GM20431 (cell line): Measurements from ENCODE around the gene NEK7.

ENCODE experiments used
- in situ Hi-C: fragments of 300-500 bp; cut with MseI, MboI; formaldehyde crosslinking; loops from one replicate; pipeline ENCODE4 v1.15.0; 2020; ENCODE audit warnings: low sequenced_read_pairs; ENCODE audit not compliant: unreplicated experiment

Gene NEK7

GRCh38 chr1:198241553-198241952 is 84.8 kb downstream of the NEK7 start:
- in situ Hi-C loops, result no loop called here

- in situ Hi-C loops, result no loop called here
These were observed 88.0 kb downstream of the NEK7 start for GRCh38 chr1:198244772-198245171.

- in situ Hi-C loops, result no loop called here
These were observed 88.6 kb downstream of the NEK7 start for GRCh38 chr1:198245379-198245778.

GRCh38 chr1:198246337-198246736 is 89.5 kb downstream of the NEK7 start:
- in situ Hi-C loops, result no loop called here

DNA sequence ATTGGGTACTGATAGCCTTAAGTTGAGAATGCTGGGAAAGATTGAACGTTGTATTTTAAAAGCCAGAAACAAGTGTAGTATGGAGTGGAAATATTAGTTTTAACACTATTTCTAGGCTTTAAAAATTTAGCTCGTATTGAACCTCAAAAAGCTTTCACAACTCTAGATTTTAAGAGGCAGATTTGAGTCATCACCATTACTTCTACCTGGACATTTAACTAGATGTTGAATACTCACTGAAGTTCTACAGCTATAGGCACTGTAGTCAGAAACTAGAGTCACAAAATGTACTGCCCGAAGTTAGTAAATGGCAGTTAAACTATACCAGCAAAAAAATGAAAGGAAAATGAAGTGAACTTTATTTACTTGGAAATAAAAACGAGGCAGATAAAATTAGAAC is 96.5 kb downstream of the NEK7 start:
- in situ Hi-C loops, result no loop called here

- in situ Hi-C loops, result no loop called here
These were observed 96.9 kb downstream of the NEK7 start for GRCh38 chr1:198253668-198254067.

DNA sequence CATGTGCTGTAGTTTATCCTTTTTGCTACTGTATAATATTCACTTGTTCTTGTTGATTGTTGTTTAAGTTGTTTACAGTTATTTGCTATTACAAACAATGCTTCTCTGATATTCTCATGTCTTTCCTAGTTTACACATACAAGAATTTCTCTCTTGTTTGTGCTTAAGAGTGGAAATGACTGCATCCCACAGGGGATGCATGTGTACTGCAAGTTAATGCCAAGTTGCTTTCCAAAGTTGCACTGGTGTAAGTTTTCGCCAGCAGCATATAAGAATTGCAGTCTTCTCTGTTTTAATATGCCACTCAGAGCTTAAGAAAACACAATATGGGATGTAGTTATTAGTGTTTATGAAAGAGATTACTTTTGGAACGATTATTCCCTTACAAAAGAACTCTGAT is 97.7 kb downstream of the NEK7 start:
- in situ Hi-C loops, result no loop called here

DNA sequence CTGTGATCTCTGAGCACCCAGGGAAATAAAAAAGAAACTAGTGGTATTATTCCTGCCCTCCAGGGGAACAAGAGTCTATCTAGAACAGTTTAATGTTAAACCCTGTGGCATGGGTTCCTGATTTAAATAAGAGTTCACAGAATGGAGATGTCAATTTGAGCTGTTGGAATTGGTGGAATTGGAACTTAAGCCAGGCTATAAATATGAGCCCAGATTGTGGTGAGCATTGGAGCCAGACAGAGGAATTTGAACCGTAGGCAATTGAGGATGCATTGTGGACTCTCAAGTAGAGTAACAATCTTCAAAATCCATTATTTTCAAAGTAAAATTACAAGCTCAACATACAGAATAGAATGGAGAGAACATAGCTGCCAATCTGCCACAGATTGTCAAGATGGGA is 98.2 kb downstream of the NEK7 start:
- in situ Hi-C loops, result no loop called here

GRCh38 chr1:198255784-198256183 is 99.0 kb downstream of the NEK7 start:
- in situ Hi-C loops, result no loop called here

- in situ Hi-C loops, result no loop called here
These were observed 101.7 kb downstream of the NEK7 start for GRCh38 chr1:198258491-198258890.

DNA sequence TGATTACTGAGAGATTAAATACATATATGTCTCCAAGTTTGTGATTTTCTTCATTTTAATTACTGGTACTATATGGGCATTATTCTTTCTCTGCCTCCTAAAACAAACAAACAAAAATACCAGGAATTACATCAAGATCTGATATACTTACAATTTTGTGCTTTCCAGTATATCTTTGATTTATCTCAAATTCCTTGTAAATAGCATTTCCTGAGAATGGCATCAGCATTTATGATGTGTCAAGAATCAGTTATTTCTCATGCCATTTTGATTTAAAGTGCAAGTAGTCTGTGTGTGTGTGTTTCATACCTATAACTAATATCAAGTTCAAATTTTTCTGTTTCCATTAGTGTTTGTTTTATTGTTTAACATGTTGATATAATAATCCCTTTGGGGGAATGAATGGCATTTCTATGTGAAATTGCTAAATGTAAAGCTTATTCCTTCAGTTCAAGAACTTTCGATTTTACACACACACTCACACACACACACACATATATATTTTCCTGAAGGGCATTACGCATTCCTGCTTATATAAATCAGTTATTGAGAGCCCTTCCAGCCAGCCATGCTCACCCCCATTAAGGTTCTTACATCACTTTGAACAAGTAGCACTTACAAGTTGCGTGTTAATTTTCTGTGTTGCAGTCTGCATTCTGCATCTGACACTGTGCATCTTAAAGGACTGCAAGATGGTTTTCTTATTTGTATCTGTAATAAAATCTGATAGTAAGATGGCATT is 102.7 kb downstream of the NEK7 start:
- in situ Hi-C loops, result no loop called here

DNA sequence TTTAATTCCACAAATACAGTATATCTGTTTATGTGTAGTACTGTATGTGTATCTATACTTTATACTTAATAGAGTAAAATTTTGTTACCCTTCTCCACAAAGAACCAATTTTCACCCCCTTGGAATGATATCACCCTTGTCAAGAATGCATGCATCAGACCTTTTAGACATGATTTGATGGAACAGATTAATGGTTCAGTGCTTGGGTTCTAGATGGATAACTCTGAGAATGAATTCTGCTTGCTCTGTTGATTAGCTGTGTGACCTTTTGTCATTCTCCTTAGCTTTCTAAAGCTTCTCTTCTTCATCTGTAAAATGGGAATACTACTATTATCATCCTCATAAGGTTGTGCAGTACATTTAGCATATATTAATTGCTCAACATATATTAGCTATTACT is 105.1 kb downstream of the NEK7 start:
- in situ Hi-C loops, result no loop called here

DNA sequence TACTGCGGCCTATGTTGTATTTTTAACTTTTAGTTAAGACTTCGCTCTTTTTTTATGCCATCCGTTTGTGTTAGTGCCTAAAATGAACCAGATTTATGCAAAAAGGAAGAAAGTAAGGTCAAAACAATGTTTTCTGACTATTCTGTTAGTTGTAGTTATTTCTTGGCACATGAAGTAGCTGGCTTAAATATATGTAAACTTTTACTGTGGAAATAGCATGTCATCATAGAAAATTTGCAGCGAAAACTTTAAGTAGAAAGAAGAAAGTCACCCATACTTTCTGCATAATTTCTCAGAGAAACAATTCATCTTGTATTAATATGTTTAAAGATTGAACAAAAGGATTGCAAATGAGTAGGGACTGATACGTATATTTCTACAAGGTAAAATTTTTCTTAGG is 106.4 kb downstream of the NEK7 start:
- in situ Hi-C loops, result no loop called here

GRCh38 chr1:198264282-198264681 is 107.5 kb downstream of the NEK7 start:
- in situ Hi-C loops, result no loop called here

DNA sequence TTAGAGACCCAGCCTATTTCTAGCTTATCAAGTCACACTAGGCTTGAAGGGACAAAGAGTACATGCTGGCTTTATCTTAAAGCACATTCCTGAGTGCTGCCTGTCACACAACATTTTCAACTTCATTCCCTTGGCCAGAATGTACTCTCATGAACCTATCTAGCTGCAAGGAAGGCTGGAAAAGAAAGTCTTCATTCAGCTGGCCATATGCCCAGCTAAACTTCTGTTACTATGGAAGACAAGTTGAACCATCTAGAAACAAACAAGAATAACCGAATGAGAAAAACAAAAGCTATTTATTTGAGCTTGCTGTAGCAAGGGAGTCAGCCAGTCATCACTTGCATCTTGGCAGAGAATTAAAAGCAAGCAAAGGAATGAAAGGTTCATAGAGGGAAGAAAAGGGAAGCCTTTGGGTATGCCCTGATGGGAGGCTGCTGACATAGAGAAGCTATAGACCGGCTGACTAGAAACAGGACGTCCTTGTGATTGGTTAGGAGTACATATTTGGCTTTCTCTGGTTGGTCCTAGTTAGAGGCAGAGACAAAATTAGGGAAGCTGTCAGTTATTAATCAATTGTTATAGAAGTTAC is 108.4 kb downstream of the NEK7 start:
- in situ Hi-C loops, result no loop called here

- in situ Hi-C loops, result no loop called here
These were observed 110.3 kb downstream of the NEK7 start for GRCh38 chr1:198267056-198267455.

DNA sequence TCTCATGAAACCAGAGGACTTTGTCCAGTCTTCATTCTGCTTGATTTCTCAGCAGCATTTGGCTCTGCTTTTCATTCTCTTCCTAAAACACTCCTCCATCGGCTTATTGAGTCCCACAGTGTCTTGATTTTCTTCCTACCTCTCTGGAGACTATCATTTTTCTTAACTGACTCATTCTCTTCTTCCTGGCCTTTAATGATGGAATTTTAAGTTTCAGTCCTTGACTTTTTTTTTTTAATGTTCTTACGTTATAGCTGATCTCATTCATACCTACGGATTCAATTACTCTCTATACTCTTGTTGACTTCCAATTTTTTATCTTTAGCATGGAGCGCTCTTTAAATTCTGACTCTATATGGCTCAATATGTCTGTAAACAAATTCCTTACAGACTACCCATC is 111.1 kb downstream of the NEK7 start:
- in situ Hi-C loops, result no loop called here

DNA sequence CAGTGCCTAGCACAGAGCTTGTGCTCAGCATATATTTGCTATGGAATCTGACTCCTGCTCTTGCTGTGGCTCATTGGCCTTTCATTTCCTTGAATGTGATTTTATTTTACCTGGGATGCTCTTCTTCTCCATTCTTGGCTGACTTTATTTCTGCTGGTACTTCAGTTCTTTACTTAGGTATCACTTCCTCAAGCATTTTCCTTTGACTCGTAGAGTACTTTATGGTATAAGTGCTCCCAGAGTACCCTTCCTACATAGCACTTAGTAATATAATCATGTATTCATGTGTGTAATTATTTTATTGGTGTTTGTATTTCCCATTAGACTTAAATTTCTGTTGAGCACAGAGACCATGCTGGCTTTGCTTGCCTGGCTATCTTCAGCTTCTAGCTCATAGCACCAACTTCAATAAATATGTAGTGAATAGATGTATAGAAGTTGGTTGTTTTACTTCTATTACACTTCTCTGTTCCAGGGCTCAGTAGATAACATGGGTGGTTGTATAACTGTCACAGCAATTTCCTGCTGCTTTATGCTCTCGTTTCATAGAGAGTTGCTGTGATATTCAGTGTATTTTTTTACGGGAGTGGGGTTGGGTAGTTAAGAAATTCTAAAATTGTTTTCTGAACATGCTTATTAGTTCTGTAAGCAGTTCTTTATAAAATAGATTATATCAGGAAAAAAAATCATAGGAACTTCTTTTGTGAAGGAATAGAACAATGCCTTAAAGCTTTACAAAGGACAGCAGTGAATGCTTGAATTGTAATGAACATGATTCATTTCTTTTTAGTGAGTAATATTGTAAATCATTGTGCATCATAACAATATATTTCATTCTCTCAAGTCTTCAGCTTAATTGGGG is 112.2 kb downstream of the NEK7 start:
- in situ Hi-C loops, result no loop called here

- in situ Hi-C loops, result no loop called here
These were observed 112.8 kb downstream of the NEK7 start for GRCh38 chr1:198269646-198269940.

DNA sequence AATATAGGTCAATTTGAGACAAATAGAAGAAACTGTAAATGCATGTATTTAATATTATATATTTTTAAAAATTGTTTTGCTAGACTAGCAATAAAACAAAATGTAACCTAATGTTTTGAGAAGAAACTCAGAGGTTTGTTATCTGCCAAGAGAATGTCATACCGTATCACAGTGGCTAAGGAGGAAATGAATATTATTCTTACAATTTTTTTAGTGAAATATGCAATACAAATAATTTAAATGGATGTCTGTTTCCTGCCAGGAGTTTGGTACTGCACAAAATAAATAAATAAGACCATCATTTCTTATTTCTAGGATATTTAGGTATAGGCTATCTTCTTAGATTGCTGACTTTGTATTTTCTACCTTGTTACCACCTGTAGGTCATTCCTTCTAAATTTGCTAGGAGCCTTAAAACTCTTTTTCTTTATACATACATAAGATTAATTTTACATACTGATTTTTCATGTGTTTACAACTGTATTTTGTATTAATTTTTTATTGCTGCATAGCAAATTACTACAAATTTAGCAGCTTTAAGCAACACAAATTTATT is 113.6 kb downstream of the NEK7 start:
- in situ Hi-C loops, result no loop called here

DNA sequence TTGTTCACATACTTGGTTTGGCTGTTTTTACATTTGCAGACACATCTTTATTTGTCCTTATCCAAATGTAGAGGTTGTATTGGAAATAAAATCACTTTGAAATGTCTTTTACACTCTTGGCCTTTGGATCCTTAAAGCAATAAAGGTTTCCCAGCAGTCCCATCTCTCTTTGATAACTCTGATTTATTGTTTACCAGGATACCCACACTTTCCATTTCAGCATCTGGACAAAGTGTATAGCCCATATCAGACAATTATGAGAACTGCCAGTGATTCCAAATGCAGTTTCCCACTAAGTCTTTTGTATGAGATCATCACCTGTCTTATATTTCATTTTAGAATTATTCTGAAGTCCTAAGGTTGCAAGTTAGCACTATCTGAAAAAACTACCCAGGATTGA is 114.7 kb downstream of the NEK7 start:
- in situ Hi-C loops, result no loop called here
